GM21423 (cell line): ENCODE data around the gene ESPN.

Experiments
- ATAC-seq: cut with Tn5 transposase; IDR thresholded peaks from one replicate; pipeline ENCODE4 v1.9.1; 2021; ENCODE audit warnings: mild to moderate bottlenecking, moderate library complexity; ENCODE audit not compliant: unreplicated experiment

ESPN gene

GRCh38 chr1:6463120-6463412, 38.5 kb downstream of the ESPN start:
- ATAC-seq, result no peak

GRCh38 chr1:6464514-6464836, 39.9 kb downstream of the ESPN start:
- ATAC-seq, result no peak

- no peak for ATAC-seq
These were observed 40.3 kb downstream of the ESPN start for GRCh38 chr1:6464915-6465314.

GRCh38 chr1:6465461-6466005, 41.0 kb downstream of the ESPN start:
- ATAC-seq, result no peak

- ATAC-seq, result no peak
These were observed 41.4 kb downstream of the ESPN start, which contains the start of gene TNFRSF25 for GRCh38 chr1:6466023-6466422. Gene TNFRSF25, minus strand, starts transcription at chr1:6466173. Its CDS starts 66 bp downstream, at chr1:6466107.

GRCh38 chr1:6466751-6467150, 42.2 kb downstream of the ESPN start:
- ATAC-seq, result no peak

- ATAC-seq, result no peak
These were observed 42.6 kb downstream of the ESPN start for GRCh38 chr1:6467224-6467623.

GRCh38 chr1:6467744-6468688, 43.4 kb downstream of the ESPN start:
- no peak for ATAC-seq

GRCh38 chr1:6468729-6469461, 44.3 kb downstream of the ESPN start:
- no peak for ATAC-seq

- ATAC-seq, result no peak
These were observed 45.8 kb downstream of the ESPN start for GRCh38 chr1:6470132-6471085.

- ATAC-seq, result no peak
These were observed 46.8 kb downstream of the ESPN start for GRCh38 chr1:6471086-6471969.

- ATAC-seq, result no peak
These were observed 47.4 kb downstream of the ESPN start for GRCh38 chr1:6471970-6472368.

- ATAC-seq, result no peak
These were observed 47.8 kb downstream of the ESPN start for GRCh38 chr1:6472391-6472790.

GRCh38 chr1:6473156-6473555, 48.6 kb downstream of the ESPN start:
- ATAC-seq, result no peak

GRCh38 chr1:6473974-6474814, 49.6 kb downstream of the ESPN start:
- ATAC-seq, result no peak

GRCh38 chr1:6474815-6475282, 50.3 kb downstream of the ESPN start:
- ATAC-seq, result no peak

- peak; percentile 58 for ATAC-seq
These were observed 51.0 kb downstream of the ESPN start for GRCh38 chr1:6475381-6476133.

- no peak for ATAC-seq
These were observed 51.9 kb downstream of the ESPN start for GRCh38 chr1:6476483-6476882.
